Gastroesophageal sphincter (tissue), 4 donors: ENCODE data around the gene HTRA3. TPM values are rescaled to one million over a fixed set of nuclear protein-coding genes. Genes with fewer than 3 reads are reported as not detected.

Experiments
- ATAC-seq: fragments of 150-250 bp; one replicate; pipeline ENCODE4 v1.9.1; 2016; ENCODE audit warnings: mild to moderate bottlenecking, moderate library complexity
- H3K27ac ChIP-seq, 4 donors: fragments of 200-600 bp; sonication (generic) in 3 of 4; 1 replicate in 3 of 4; 2 replicates in 1 of 4; pipeline ENCODE4 v1.5.1; 2016 to 2019
- H3K27me3 ChIP-seq: fragments of 200-600 bp; sonication (generic); one replicate; pipeline ENCODE4 v1.5.1; 2019
- H3K36me3 ChIP-seq, 2 donors: fragments of 200-600 bp; sonication (generic); one replicate each; pipeline ENCODE4 v1.5.1; 2019; ENCODE audit warnings: control low read depth in 1 of 2
- H3K4me1 ChIP-seq, 3 donors: fragments of 200-600 bp; sonication (generic); 1 replicate in 2 of 3; 2 replicates in 1 of 3; pipeline ENCODE4 v1.5.1; 2016 to 2019; ENCODE audit warnings: control low read depth in 2 of 3
- H3K4me3 ChIP-seq, 2 donors: fragments of 200-600 bp; sonication (generic); one replicate each; pipeline ENCODE4 v1.5.1; 2019; ENCODE audit warnings: mild to moderate bottlenecking in 1 of 2, moderate library complexity in 1 of 2
- H3K9me3 ChIP-seq, 3 donors: fragments of 200-600 bp; sonication (generic); one replicate each; pipeline ENCODE4 v1.5.1; 2017 to 2019; ENCODE audit warnings: control low read depth in 2 of 3
- CTCF ChIP-seq, 4 experiments: fragments of 200-600 bp in 2 of 4; fragments of 450-650 bp in 2 of 4; sonication (generic) in 1 of 4; IDR thresholded peaks; one replicate each; pipeline ENCODE4 v1.5.1; 2017 to 2019; ENCODE audit warnings: antibody characterized with exemption in 4 of 4, mild to moderate bottlenecking in 2 of 4, moderate library complexity in 2 of 4
- EP300 ChIP-seq: sonication (generic); formaldehyde crosslinking; IDR thresholded peaks from one replicate; pipeline ENCODE4 v1.6.1; 2017; ENCODE audit warnings: antibody characterized with exemption, mild to moderate bottlenecking
- POLR2A ChIP-seq, 2 donors: fragments of 450-650 bp; IDR thresholded peaks; one replicate each; pipeline ENCODE4 v1.6.1; 2017; ENCODE audit warnings: antibody characterized with exemption in 2 of 2, mild to moderate bottlenecking in 2 of 2, moderate library complexity in 1 of 2
- POLR2AphosphoS5 ChIP-seq: sonication (generic); formaldehyde crosslinking; IDR thresholded peaks from one replicate; pipeline ENCODE4 v1.6.1; 2017; ENCODE audit warnings: antibody characterized with exemption
- WGBS, 2 donors: methylation state at CpG; one replicate each; pipeline ENCODE4 v1.1.5; 2018; ENCODE audit warnings: low coverage in 1 of 2; 5-methylcytosine and 5-hydroxymethylcytosine counted together
- total RNA-seq, 4 donors: library from RNA; depleted of rRNA; stranded (reverse); fragments of >200 nt; gene quantifications; one replicate each; pipeline ENCODE4 v1.1.0, GENCODE V29; 2016

The HTRA3 gene
- total RNA-seq, 4 donors from 2014 or later = 30.2 to 80.5 (median 59.9) TPM

- WGBS, 2 donors = 93 to 100% methylated on average over 1 to 6 of the region's 15 CpGs
- H3K27ac ChIP-seq = no peak overlapping the region
- H3K4me3 ChIP-seq = no peak overlapping the region
- H3K36me3 ChIP-seq = peaks cover 0 to 21% of the 10 kb centered on the region in 2 donors
- no peak for ATAC-seq
- TF ChIP-seq CTCF (IDR thresholded peaks at IDR 0.05) (no peak), POLR2AphosphoS5 (no peak), POLR2A (IDR thresholded peaks at IDR 0.05) (no peak), EP300 (no peak)
- H3K27me3 ChIP-seq = no peaks in the 10 kb centered on the region
- H3K4me1 ChIP-seq = peaks cover 0 to 3% (median 0%) of the 10 kb centered on the region in 3 donors
- no peaks in the 10 kb centered on the region for H3K9me3 ChIP-seq
Observed at GRCh38 chr4:8222609-8223388, 46.8 kb upstream of the HTRA3 start.

- TF ChIP-seq EP300 = no peak
- no peak for TF ChIP-seq POLR2AphosphoS5
- no peak for TF ChIP-seq CTCF (IDR thresholded peaks at IDR 0.05)
- no peak for TF ChIP-seq POLR2A (IDR thresholded peaks at IDR 0.05)
- ATAC-seq = no peak
- no peak overlapping the region for H3K4me3 ChIP-seq
- no peaks in the 10 kb centered on the region for H3K9me3 ChIP-seq
- peaks cover 0 to 19% of the 10 kb centered on the region in 2 donors for H3K36me3 ChIP-seq
- peaks cover 0 to 17% (median 10%) of the 10 kb centered on the region in 3 donors for H3K4me1 ChIP-seq
- WGBS, 2 donors = 91 to 100% methylated on average over 1 to 9 of the region's 12 CpGs
- H3K27me3 ChIP-seq = no peaks in the 10 kb centered on the region
- H3K27ac ChIP-seq = no peak overlapping the region
Observed at GRCh38 chr4:8224267-8224974, 45.1 kb upstream of the HTRA3 start.

GRCh38 chr4:8224975-8225625 is 44.5 kb upstream of the HTRA3 start:
- ATAC-seq = no peak
- peaks cover 0 to 17% (median 10%) of the 10 kb centered on the region in 3 donors for H3K4me1 ChIP-seq
- no peaks in the 10 kb centered on the region for H3K9me3 ChIP-seq
- WGBS, 2 donors = 100% methylated on average over 1 of the region's 12 CpGs
- no peak for TF ChIP-seq POLR2AphosphoS5
- no peak for TF ChIP-seq EP300
- no peak for TF ChIP-seq CTCF (IDR thresholded peaks at IDR 0.05)
- TF ChIP-seq POLR2A (IDR thresholded peaks at IDR 0.05) = no peak
- no peaks in the 10 kb centered on the region for H3K27me3 ChIP-seq
- peaks cover 0 to 17% of the 10 kb centered on the region in 2 donors for H3K36me3 ChIP-seq
- H3K4me3 ChIP-seq = no peak overlapping the region
- no peak overlapping the region for H3K27ac ChIP-seq

- H3K4me3 ChIP-seq = no peak overlapping the region
- H3K9me3 ChIP-seq = no peaks in the 10 kb centered on the region
- no peak overlapping the region for H3K27ac ChIP-seq
- H3K4me1 ChIP-seq = peaks cover 0 to 17% (median 10%) of the 10 kb centered on the region in 3 donors
- 59 to 81% methylated on average over 6 to 7 of the region's 10 CpGs for WGBS, 2 donors
- H3K27me3 ChIP-seq = no peaks in the 10 kb centered on the region
- ATAC-seq = no peak
- no peak for TF ChIP-seq EP300
- TF ChIP-seq POLR2AphosphoS5 = no peak
- no peak for TF ChIP-seq POLR2A (IDR thresholded peaks at IDR 0.05)
- TF ChIP-seq CTCF (IDR thresholded peaks at IDR 0.05) = no peak
- H3K36me3 ChIP-seq = peaks cover 0 to 17% of the 10 kb centered on the region in 2 donors
Observed at GRCh38 chr4:8225706-8226443, 43.7 kb upstream of the HTRA3 start.
